Lower lobe of right lung (tissue), 2 donors: Measurements from ENCODE around the gene DDX28. TPM values are rescaled to one million over a fixed set of nuclear protein-coding genes. Genes with fewer than 3 reads are reported as not detected.
A peak's percentile ranks its signal among the peaks of the same experiment; 100 is the strongest.

Experiments
- ATAC-seq, 2 donors: fragments of 200-7000 bp; cut with Tn5 transposase; one replicate each; pipeline ENCODE4 v1.9.1; 2020 to 2022; ENCODE audit warnings: mild to moderate bottlenecking in 2 of 2, moderate library complexity in 2 of 2
- DNase-seq: peaks from one replicate; pipeline ENCODE4 v3.0.0-alpha.2; 2020
- H3K27ac ChIP-seq: fragments of 200-600 bp; one replicate; pipeline ENCODE4 v1.8.0; 2022
- H3K27me3 ChIP-seq: fragments of 200-600 bp; one replicate; pipeline ENCODE4 v1.8.0; 2022; ENCODE audit warnings: low read depth
- H3K36me3 ChIP-seq: fragments of 200-600 bp; one replicate; pipeline ENCODE4 v1.8.0; 2022; ENCODE audit warnings: mild to moderate bottlenecking
- H3K4me1 ChIP-seq: fragments of 200-600 bp; one replicate; pipeline ENCODE4 v1.8.0; 2022
- H3K4me3 ChIP-seq: fragments of 200-600 bp; one replicate; pipeline ENCODE4 v1.8.0; 2022; ENCODE audit warnings: mild to moderate bottlenecking
- H3K9me3 ChIP-seq: fragments of 200-600 bp; one replicate; pipeline ENCODE4 v1.8.0; 2022
- CTCF ChIP-seq: fragments of 200-600 bp; IDR thresholded peaks from one replicate; pipeline ENCODE4 v1.8.0; 2022; ENCODE audit warnings: antibody characterized with exemption, mild to moderate bottlenecking
- intact Hi-C: fragments of 100-400 bp; cut with DNase I; formaldehyde crosslinking; loops from one replicate; pipeline ENCODE4 v1.11.0; 2022
- long read RNA-seq: library from polyadenylated mRNA; unstranded; transcript quantifications from one replicate; pipeline ENCODE4 v2.0.0, GENCODE V29; 2021
- total RNA-seq: library from RNA; stranded (reverse); fragmentation: NEBNext Ultra II Directional; extraction: Animal tissue kit (Norgen Biotek cat#: 25700); gene quantifications from one replicate; pipeline ENCODE4 v1.2.1, GENCODE V29; 2021
- donor health status: DM: no; HTN: yes; CAD: no; lungs with severe emphysema.

DDX28 gene
- total RNA-seq: 9.9 TPM
- long read RNA-seq, transcript DDX28-201 (1 exons, 2,169 nt): major isoform, 17 of 17 reads
- long read RNA-seq, partial matches to known transcripts: 0 of 17 reads
- long read RNA-seq, other reads (novel, unspliced or antisense): 0 of 17 reads

GRCh38 chr16:68022728-68023537, at the start of gene DDX28, which contains the start of gene DUS2:
TSS of gene DDX28 (minus strand) at chr16:68023232. CDS start at chr16:68023202, 30 bp downstream.
TSS of gene DUS2 (plus strand) at chr16:68023284. CDS start at chr16:68038024, 14,740 bp downstream.
- Histone ChIP-seq H3K4me1 (peaks cover 28% of the 10 kb centered on the region), H3K27me3 (no peaks in the 10 kb centered on the region), H3K4me3 (peak within 1 kb of the TSS; percentile 96), H3K27ac (peak within 1 kb of the TSS; percentile 91), H3K36me3 (peaks cover 23% of the 10 kb centered on the region), H3K9me3 (no peaks in the 10 kb centered on the region)
- DNase-seq (peak; percentile 96), ATAC-seq (peak; percentile 99)
- no peak for TF ChIP-seq CTCF
- intact Hi-C loops: no loop called here

- no peaks in the 10 kb centered on the region for H3K27me3 ChIP-seq
- intact Hi-C loops: no loop called here
- H3K9me3 ChIP-seq: no peaks in the 10 kb centered on the region
- no peak for TF ChIP-seq CTCF
- peak overlapping the region; percentile 3 for H3K27ac ChIP-seq
- DNase-seq (no peak), ATAC-seq (peak in 1 of 2 donors; percentile 6)
- H3K4me3 ChIP-seq: no peak overlapping the region
- peaks cover 46% of the 10 kb centered on the region for H3K4me1 ChIP-seq
- peaks cover 61% of the 10 kb centered on the region for H3K36me3 ChIP-seq
These were observed 49.1 kb upstream of the DDX28 start for GRCh38 chr16:68072038-68072695.

GRCh38 chr16:68071518-68071901, 48.5 kb upstream of the DDX28 start:
- peaks cover 56% of the 10 kb centered on the region for H3K36me3 ChIP-seq
- H3K4me3 ChIP-seq: no peak overlapping the region
- DNase-seq (no peak), ATAC-seq (no peak)
- intact Hi-C loops: no loop called here
- no peaks in the 10 kb centered on the region for H3K9me3 ChIP-seq
- no peak overlapping the region for H3K27ac ChIP-seq
- no peaks in the 10 kb centered on the region for H3K27me3 ChIP-seq
- TF ChIP-seq CTCF: no peak
- H3K4me1 ChIP-seq: peaks cover 49% of the 10 kb centered on the region

- peaks cover 55% of the 10 kb centered on the region for H3K4me1 ChIP-seq
- no peak overlapping the region for H3K4me3 ChIP-seq
- H3K9me3 ChIP-seq: no peaks in the 10 kb centered on the region
- intact Hi-C loops: no loop called here
- H3K36me3 ChIP-seq: peaks cover 56% of the 10 kb centered on the region
- DNase-seq (no peak), ATAC-seq (no peak)
- H3K27ac ChIP-seq: no peak overlapping the region
- H3K27me3 ChIP-seq: no peaks in the 10 kb centered on the region
- no peak for TF ChIP-seq CTCF
These were observed 47.9 kb upstream of the DDX28 start for GRCh38 chr16:68070806-68071517.

GRCh38 chr16:68070249-68070730, 47.3 kb upstream of the DDX28 start:
- intact Hi-C loops: no loop called here
- peaks cover 61% of the 10 kb centered on the region for H3K4me1 ChIP-seq
- peaks cover 51% of the 10 kb centered on the region for H3K36me3 ChIP-seq
- no peak for TF ChIP-seq CTCF
- H3K4me3 ChIP-seq: no peak overlapping the region
- no peak for DNase-seq
- no peak for ATAC-seq
- no peaks in the 10 kb centered on the region for H3K9me3 ChIP-seq
- peak overlapping the region; percentile 59 for H3K27ac ChIP-seq
- H3K27me3 ChIP-seq: no peaks in the 10 kb centered on the region
